ENCODE measurements around the gene IGFBPL1. TPM values are rescaled to one million over a fixed set of nuclear protein-coding genes. Genes with fewer than 3 reads are reported as not detected.
A peak's percentile ranks its signal among the peaks of the same experiment; 100 is the strongest.

The IGFBPL1 gene
- total and polyA plus RNA-seq, 10 donors = not detected

DNA sequence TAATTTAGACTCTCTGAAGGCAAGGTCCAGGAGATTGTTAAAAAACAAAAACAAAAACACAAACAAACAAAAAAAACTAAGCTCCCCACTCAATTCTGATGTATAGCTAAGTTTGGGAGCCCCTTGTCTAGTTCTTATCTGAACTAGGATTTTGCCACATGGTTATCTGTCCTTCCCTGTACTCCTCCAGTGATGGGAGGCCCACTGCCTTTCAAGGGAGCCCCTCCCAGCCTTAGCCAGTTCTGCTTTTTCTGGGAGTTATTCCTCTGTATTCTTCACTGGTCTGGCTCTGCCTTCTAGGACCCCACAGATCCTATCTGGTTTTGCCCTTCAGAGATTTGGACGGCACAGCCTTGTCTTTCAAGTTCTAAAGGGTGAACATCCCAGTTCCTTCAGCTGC is 33.8 kb downstream of the IGFBPL1 start:
- Histone ChIP-seq H3K27ac (peak overlapping the region in 3 of 8 donors; percentile 4 to 42 (median 33)), H3K4me1 (peaks cover 12 to 38% (median 24%) of the 10 kb centered on the region in 6 donors), H3K27me3 (replicated peaks in 1 of 7) (no peaks in the 10 kb centered on the region), H3K36me3 (peaks cover 0 to under 1% (median 0%) of the 10 kb centered on the region in 6 donors), H3K4me3 (no peak overlapping the region), H3K9me3 (peaks cover 0 to 4% (median 0%) of the 10 kb centered on the region in 8 donors)
- intact Hi-C loops (cut with DNase I; ENCODE audit: low total_unique reads) = no loop called here
- 57 to 79% (median 63%) methylated on average over 1 of the region's 1 CpG for WGBS, 5 donors
- TF ChIP-seq POLR2A (IDR thresholded peaks at IDR 0.05) (no peak), POLR2AphosphoS5 (IDR thresholded peaks at IDR 0.05) (no peak)
- TF ChIP-seq, protein P1, sequence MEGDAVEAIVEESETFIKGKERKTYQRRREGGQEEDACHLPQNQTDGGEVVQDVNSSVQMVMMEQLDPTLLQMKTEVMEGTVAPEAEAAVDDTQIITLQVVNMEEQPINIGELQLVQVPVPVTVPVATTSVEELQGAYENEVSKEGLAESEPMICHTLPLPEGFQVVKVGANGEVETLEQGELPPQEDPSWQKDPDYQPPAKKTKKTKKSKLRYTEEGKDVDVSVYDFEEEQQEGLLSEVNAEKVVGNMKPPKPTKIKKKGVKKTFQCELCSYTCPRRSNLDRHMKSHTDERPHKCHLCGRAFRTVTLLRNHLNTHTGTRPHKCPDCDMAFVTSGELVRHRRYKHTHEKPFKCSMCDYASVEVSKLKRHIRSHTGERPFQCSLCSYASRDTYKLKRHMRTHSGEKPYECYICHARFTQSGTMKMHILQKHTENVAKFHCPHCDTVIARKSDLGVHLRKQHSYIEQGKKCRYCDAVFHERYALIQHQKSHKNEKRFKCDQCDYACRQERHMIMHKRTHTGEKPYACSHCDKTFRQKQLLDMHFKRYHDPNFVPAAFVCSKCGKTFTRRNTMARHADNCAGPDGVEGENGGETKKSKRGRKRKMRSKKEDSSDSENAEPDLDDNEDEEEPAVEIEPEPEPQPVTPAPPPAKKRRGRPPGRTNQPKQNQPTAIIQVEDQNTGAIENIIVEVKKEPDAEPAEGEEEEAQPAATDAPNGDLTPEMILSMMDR (IDR thresholded peaks at IDR 0.05 in 8 of 11, conservative IDR thresholded peaks at IDR 0.05 in 3 of 11) = no peak
- no peak for DNase-seq

DNA sequence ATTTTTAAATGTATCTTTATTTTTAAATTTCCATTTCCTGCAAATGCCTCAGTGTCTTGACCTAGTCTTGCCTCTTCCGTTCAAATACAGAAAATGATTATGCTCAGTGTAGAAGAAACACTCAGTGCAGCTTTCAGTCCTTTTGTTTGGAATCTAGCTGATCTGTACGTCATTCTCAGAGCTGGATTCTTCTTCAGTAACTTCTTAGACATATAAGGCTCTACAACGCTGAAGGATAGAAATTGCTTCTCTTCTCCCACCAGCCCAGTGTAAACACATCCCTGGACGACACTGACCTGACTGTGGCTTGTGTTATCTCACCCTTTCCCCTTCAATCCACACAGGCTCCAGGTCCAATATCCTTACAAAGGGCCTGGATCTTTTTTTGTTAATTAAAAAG is 34.9 kb downstream of the IGFBPL1 start:
- H3K4me3 ChIP-seq = no peak overlapping the region
- TF ChIP-seq POLR2A (IDR thresholded peaks at IDR 0.05) (no peak), POLR2AphosphoS5 (IDR thresholded peaks at IDR 0.05) (no peak)
- TF ChIP-seq, protein P1 (IDR thresholded peaks at IDR 0.05 in 8 of 11, conservative IDR thresholded peaks at IDR 0.05 in 3 of 11) = no peak
- H3K27ac ChIP-seq = peak overlapping the region in 7 of 8 donors; percentile 14 to 58 (median 39)

DNA sequence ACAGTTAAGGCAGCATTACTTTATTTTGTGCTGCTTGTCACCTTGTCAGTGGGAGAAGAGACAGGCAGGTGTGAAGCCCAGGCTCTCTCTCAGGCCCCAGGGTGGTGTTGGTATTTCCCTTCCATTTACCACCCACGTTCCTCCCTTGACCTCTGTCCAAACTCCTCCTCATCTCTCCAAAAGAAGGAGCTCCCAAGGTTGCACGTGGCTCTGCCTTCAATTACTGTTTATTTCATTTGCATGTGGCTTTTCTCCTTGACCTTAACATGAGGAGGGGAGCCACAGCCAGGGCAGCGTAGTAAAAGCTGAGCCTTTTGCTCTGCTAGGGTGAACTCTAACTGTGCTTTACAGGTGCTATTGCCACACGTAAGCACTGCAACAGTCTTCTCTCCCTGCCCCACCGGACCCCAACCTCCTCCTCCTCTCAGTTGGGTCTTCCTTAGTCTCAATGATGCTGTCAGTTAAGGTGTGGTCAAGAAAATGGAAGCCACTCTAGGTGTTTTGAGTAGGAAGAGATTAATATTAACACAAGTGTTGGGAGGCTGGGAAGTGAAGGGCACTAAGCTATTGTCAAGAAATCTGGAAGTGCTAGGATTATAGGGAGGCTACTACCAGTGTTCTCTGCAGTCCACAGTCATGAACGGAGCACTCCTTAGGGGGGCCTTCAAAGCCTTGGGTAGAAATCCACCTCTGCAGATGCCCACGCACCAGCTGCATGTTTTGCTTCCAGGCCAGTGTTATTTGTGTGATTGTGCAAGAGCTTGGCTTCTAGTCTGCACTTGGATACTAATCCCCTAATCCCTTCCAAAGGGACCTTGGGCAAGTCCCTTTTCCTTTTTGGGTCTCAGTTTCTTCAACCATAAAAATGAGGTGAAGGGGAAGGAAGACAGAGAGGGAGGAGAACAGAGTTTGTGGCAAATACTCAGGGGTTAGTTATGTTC is 35.7 kb downstream of the IGFBPL1 start:
- intact Hi-C loops (cut with DNase I; ENCODE audit: low total_unique reads) = no loop called here
- Histone ChIP-seq H3K36me3 (no peaks in the 10 kb centered on the region), H3K9me3 (peaks cover 0 to 16% (median 3%) of the 10 kb centered on the region in 8 donors), H3K27me3 (replicated peaks in 1 of 7) (no peaks in the 10 kb centered on the region), H3K27ac (peak overlapping the region in 4 of 8 donors; percentile 22 to 58 (median 42)), H3K4me3 (no peak overlapping the region), H3K4me1 (peaks cover 12 to 29% (median 20%) of the 10 kb centered on the region in 6 donors)
- TF ChIP-seq POLR2A (IDR thresholded peaks at IDR 0.05) = no peak
- TF ChIP-seq POLR2AphosphoS5 (IDR thresholded peaks at IDR 0.05) = no peak
- TF ChIP-seq, protein P1 (IDR thresholded peaks at IDR 0.05 in 8 of 11, conservative IDR thresholded peaks at IDR 0.05 in 3 of 11) = no peak
- WGBS, 5 donors = 60 to 76% (median 69%) methylated on average over 7 of the region's 7 CpGs
- no peak for DNase-seq

More for the DNA sequence above, 34.9 kb downstream of the IGFBPL1 start:
- H3K27me3 ChIP-seq (replicated peaks in 1 of 7) = no peaks in the 10 kb centered on the region
- H3K4me1 ChIP-seq = peaks cover 12 to 36% (median 24%) of the 10 kb centered on the region in 6 donors
- DNase-seq = no peak
- intact Hi-C loops (cut with DNase I; ENCODE audit: low total_unique reads) = no loop called here
- 59 to 84% (median 66%) methylated on average over 4 of the region's 4 CpGs for WGBS, 5 donors
- peaks cover 0 to 15% (median 3%) of the 10 kb centered on the region in 8 donors for H3K9me3 ChIP-seq
- no peaks in the 10 kb centered on the region for H3K36me3 ChIP-seq

DNA sequence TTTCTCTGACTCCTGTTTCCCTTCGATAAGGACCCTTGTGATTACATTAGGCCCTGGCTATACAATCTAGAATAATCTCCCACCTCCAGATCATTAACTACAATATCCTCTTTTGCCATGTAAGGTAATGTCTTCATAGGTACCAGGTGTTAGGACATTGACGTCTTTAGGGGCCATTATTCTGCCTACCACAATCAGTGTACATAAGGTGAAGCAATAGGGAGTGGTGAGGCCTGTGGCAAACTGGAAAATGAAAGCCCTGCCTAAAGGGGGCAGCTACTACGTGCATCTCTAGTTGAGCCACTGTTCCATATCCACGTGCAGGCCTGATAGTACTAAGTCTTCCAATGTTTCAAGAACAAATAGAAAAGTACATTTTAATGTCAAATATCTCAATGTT is 36.5 kb downstream of the IGFBPL1 start:
- Histone ChIP-seq H3K4me1 (peaks cover 6 to 21% (median 13%) of the 10 kb centered on the region in 6 donors), H3K27me3 (replicated peaks in 1 of 7) (no peaks in the 10 kb centered on the region), H3K9me3 (peaks cover 0 to 16% (median 3%) of the 10 kb centered on the region in 8 donors), H3K27ac (no peak overlapping the region), H3K4me3 (no peak overlapping the region), H3K36me3 (no peaks in the 10 kb centered on the region)
- WGBS, 5 donors = 80 to 94% (median 92%) methylated on average over 4 of the region's 4 CpGs
- no peak for TF ChIP-seq POLR2AphosphoS5 (IDR thresholded peaks at IDR 0.05)
- TF ChIP-seq POLR2A (IDR thresholded peaks at IDR 0.05) = no peak
- TF ChIP-seq, protein P1 (IDR thresholded peaks at IDR 0.05 in 8 of 11, conservative IDR thresholded peaks at IDR 0.05 in 3 of 11) = no peak
- no peak for DNase-seq
- intact Hi-C loops (cut with DNase I; ENCODE audit: low total_unique reads) = no loop called here

Measured in spleen (tissue), 11 donors.